ENCODE data around the gene NKX2-8. TPM values are rescaled to one million over a fixed set of nuclear protein-coding genes. Genes with fewer than 3 reads are reported as not detected.
"Not testable (repeated sequence)": the region's sequence is repeated elsewhere in the genome, so short reads cannot be mapped to it uniquely, and the experiment has no call there.

Gene NKX2-8
- total RNA-seq, 1 donor from 2014 or later = not detected

DNA sequence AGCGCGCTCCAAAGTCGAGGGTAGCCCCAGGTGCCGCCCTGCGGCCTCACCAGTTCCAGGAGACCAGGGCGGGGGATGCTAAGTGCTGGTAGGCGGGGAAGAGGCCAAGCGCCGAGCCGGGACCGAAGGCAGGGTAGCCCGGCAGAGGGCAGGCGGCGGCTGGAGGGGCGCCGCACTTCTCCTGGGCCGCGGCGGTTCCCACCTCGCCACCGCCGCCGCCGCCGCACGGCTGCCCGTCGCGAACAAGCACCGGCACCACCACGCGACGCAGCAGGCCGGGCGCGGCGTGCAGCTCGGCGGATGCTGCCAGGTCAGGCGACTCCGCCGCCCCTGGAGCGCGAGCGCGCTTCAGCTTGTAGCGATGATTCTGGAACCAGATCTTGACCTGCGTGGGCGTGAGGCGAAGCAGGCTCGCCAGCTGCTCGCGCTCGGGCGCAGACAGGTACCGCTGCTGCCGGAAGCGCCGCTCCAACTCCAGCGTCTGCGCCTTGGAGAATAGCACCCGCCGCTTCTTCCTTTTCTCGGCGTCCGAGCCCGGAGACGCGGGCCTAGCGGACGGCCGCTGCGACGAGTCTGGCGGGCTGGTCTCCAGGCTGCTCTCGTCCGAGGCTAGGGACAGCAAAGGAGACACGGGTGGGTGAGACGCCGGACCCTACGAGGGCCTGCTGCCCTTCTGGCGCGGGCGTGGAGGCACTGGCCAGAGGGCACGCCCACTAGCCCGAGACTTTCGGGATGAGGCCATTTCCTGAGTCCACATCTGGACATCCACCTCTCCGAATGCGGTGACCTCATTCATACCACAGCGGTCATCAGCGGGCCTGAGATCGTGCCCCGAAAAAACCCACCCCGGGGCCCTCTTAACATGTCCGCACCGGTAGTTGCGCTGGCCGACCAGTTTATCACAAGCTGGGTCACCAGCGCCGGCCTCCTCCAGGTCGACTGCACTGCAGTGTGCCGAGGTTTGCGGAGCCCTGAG, 1.3 kb downstream of the NKX2-8 start:
- intact Hi-C loops (cut with micrococcal nuclease) = loop anchor here (2.0 to 10.0 kb wide), 2 partner anchors 60 to 1634 kb away; partner anchors contain the start of gene NKX2-1

DNA sequence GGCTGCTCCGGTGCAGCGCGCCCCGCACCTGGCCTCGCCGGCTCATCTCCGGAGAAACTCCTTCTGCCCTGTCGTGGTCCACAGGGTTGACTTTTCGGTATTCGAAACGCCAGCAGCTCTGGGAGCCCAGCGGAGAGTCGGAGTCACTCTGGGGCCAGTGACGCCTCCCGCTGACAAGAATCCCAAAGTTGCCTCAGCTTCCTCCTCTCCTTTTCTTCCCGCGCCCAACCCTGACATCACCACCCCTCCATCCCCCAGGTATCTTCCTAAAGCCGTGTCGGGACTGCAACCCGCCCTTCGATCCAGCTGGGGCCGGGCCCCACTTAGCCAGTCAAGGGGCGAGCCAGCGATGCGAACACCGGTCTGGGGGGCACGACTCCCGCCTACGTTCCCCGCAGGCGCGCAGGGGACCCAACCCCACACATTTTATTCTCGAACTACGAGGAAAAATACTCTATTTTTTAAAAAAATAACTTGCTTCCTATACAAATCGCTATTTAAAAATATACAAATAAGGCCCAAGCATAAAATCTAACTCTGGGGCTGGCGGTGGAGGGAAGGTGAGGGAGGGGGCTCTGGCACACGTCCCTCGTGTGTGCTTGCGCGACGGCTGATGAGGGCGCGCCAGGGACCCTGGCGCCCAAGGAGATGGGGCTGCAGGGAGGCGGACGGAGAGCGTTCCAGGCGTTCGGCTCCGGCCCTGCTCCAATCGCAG, 2.1 kb downstream of the NKX2-8 start:
- intact Hi-C loops (cut with micrococcal nuclease) = loop anchor here (2.0 to 10.0 kb wide), 2 partner anchors 59 to 1635 kb away; partner anchors contain the start of gene NKX2-1

DNA sequence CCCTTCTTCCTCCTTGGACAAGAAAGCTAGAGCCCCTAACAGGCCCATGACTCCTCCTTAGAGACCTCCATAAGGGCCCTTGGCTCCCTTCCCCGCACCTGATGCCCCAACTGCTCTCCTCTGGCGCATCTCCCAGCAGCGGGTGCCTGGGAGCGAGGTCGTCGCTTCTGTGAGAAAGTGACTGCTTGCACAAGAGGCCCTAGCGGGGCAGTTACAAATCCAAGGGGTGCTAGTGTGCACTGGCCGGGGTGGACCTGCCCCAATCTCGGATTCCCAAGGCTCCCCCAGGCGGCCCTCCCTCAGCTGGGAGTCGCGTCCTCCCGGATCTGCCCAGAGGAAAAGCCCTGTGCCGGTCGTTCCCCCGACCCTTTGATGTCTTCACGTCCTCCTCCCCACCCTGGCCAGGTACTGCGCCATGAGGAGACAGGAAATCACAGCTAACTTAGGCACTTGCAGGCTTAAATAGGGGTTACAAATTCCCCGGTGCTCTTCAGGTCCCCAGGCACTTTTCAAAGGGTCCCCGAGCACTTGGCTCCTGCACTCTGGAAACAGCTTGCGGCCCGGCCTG, 2.8 kb downstream of the NKX2-8 start:
- intact Hi-C loops (cut with micrococcal nuclease) = loop anchor here (2.0 to 10.0 kb wide), 2 partner anchors 59 to 1635 kb away; partner anchors contain the start of gene NKX2-1

DNA sequence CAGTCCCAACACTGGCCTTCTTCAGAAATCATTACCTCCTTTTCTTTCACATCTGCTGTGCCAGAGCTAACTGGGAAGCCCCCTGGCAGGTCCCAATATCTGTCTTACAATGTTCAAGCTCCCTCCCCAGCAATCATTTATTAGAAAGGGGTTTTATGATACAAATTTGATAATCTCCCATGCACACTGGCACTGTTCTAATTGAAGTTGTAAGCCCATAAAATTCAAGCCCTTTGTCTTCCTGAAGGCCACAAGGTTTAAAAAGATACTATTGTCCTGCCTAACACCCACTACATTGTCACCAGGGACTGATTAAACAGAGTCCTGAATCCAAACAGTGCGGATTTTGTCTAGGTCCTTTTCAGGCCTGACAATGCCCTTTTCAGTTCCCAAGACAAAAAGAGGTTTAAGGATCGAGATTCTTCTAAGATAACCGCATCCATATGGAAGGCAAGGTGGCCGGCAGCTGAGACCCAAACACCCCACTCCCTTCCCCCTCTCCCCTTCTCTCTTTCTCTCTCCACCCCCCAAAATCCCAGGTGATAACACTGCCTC, 3.3 kb downstream of the NKX2-8 start:
- intact Hi-C loops (cut with micrococcal nuclease) = no loop called here

DNA sequence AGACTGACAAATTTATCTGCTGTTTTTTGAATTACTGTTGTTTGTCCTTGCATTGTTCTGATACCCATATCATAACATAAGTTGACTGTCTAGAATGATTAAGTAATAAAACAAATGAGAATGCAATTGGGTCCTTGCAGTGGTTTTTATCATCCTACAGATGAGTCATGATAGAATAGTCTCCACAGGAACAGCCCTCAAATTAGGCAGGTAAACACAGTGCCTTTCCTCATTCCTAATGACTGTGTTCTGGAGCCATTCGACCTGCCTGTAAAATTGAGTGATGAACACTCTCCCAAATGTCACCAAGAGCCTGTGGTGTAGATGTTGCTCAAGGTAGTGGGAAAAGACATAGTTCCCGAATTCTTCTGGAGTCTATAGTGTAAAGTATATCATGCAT, 12.3 kb downstream of the NKX2-8 start:
- intact Hi-C loops (cut with micrococcal nuclease) = no loop called here

DNA sequence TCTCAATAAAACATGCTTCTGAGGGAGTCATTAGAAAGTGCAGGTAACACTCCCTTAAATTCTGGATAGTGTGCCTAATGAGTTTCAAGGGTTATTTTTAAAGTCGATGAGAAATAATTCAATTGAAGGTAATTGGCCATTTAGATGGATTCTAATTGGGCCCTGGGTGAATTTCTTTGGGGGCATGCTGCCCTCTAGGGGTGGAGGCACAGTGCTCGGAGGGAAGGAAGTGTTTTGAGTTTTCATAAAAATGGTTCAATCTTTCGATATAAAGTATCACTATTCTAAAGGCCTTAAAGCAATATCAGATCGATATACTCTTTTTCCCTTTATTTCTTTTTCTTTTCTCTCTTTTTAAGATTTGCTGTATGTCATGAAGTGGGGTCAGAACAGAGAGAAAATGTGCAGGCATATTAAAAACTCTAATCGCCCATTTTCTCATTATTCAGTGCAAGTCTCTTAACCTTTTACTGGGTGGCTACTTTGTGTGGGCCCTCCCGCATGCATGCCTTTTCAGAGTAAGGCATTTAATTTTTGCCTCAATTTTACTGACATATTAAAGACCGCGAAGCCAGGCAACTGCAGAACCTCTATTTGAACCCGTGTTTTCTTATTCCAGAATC, 25.5 kb downstream of the NKX2-8 start:
- intact Hi-C loops (cut with micrococcal nuclease) = loop anchor here (5.0 kb wide), 1 partner anchor 485 kb away; no protein-coding TSS in a partner anchor

DNA sequence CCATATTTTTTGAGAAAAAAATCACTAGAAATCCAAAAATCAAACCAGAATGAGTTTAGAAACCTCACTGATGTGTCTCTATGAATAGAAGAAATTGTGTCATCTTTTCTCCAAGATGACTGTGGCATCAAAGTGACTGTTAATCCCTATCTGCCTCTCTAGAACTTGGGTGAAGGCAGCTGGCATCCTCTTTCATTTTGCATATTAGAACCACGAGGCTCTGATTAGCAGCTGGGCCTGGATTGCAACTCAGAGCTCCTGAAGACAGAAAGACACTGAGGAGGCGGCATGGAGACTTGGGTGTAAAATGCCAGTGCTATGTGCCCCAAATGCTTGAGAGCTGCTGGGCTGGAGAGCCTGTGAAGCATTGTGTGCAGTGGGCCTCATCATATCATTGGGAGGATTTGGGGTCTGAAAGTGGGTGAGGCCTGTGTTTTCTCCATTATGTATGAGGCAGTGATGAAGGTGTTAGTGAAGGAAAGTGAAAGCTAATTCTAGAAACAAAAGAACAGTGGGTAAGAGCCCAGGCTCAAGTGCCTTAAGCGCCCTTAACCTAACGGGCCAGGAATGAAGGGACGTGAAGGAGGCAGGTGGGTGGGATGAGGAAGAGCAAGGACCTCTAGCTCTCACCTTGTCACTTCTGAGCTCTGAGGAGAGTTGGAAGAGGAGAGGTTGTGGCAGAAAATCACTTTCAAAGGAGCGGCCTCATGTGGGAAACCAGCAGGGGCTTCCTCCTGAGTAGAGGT, 26.2 kb downstream of the NKX2-8 start:
- intact Hi-C loops (cut with micrococcal nuclease) = loop anchor here (2.0 to 5.0 kb wide), 2 partner anchors 387 to 484 kb away; no protein-coding TSS in a partner anchor

DNA sequence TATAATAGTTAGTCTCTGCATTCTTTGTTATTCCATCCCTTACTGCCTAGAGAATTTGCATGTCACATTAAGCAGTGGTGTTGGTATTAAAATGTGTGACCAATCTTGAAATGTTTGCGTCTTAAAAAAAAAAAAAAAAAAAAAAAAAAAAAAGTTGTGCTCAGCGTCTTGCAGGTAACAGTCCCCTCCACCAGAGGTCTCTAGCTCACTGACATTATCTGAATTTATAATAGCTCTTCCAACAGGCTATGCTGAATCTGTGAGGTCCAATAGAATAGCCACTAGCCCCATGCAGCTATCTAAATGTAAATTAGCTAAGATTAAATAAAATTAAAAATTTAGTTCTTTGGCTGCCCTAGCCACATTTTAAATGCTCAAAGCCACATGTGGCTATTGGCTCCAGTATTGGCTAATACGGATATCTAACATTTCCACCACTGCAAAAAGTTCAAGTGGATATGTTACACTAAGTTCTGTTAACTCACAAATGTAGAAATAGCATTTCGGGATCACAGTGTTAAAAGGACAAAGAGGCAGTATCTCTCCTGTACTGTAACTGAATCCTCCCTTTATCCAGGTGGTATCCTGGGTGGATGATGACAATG, 28.7 kb downstream of the NKX2-8 start:
- intact Hi-C loops (cut with micrococcal nuclease) = loop anchor here (2.0 kb wide), 2 partner anchors 51 to 389 kb away; no protein-coding TSS in a partner anchor

DNA sequence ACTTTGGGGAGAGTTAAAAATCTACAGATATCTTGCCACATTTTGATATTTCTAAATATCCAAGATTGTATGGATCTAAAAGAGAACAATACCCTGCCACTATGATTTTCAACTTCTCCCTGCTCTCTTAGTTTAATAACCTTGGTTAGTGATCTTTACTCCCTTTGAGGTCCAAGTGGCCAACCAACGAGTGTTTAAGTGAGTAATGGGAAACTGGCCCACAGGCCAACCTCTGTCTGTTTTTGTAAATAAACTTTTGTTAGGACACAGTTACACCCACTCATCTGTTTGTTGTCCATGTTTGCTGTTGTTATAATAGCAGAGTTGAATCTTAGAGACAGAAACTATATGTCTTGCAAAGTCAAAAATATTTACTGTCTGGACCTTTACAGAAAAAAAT, 31.5 kb downstream of the NKX2-8 start:
- intact Hi-C loops (cut with micrococcal nuclease) = no loop called here

DNA sequence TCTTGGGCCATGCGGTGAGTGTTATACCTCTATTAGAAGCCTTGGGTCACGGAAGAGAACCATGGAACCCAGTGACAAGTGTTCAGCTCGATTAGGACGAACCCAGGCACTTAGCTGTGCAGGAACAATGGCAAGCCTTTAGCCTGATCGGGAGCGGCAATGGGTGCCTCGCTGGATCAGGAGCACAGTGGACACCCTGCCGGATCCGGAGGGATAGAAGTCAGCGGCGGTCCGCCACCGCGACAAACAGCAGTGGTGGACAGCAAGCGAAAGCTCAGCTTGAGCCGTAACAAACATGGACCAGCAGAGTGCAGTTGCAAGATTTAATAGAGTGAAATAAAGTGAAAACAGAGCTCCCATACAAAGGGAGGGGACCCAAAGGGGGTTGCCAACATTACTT, 38.1 kb downstream of the NKX2-8 start:
- intact Hi-C loops (cut with micrococcal nuclease) = not testable (repeated sequence)

DNA sequence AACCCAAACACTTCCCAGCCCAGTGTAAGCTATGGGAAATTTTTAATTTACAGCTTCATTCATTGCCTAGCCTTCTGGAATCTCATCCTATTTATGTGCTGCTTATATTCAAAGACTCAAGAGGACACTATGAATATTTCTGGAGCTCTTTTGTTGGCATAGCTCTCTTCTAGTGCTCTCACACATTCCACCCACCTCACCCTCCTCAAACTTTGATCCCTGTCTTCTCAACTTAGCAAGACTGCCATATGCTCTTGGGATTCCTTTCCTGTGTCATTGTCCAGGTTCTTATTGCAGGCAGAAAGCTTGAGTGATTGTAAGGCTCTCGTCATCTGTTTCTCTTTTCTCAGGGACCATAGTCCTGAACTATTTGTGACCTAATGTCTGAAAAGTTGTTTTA, 44.4 kb downstream of the NKX2-8 start:
- intact Hi-C loops (cut with micrococcal nuclease) = no loop called here

Other genes with a start within 250 kb of the NKX2-8 start
- not detected in 2 replicates for gene NKX2-1, start 62.4 kb downstream of the NKX2-8 start, total RNA-seq
- gene PAX9, start 79.2 kb upstream of the NKX2-8 start, total RNA-seq = not detected in 2 replicates